ENCODE measurements around the gene ISM1. TPM values are rescaled to one million over a fixed set of nuclear protein-coding genes. Genes with fewer than 3 reads are reported as not detected.

Gene ISM1
- total RNA-seq, 1 experiment from 2014 or later = 0.20 TPM

GRCh38 chr20:13348311-13349234 lies 127.5 kb downstream of the ISM1 start:
- Histone ChIP-seq H2BK15ac (ENCODE audit: low read depth, low read length) (no peak overlapping the region), H2BK20ac (ENCODE audit: low read depth, low read length, poor library complexity, severe bottlenecking) (no peak overlapping the region), H2BK120ac (ENCODE audit: low read depth, low read length, poor library complexity, severe bottlenecking) (no peak overlapping the region), H3K79me2 (ENCODE audit: insufficient read depth, low read length) (no peaks in the 10 kb centered on the region), H4K8ac (replicated peaks; ENCODE audit: insufficient read length, low read depth, low read length) (no peak overlapping the region), H4K91ac (ENCODE audit: insufficient read length, low read depth, low read length) (no peak overlapping the region), H3K79me1 (ENCODE audit: insufficient read depth, low read depth, low read length, poor library complexity, severe bottlenecking) (no peaks in the 10 kb centered on the region), H2AK5ac (ENCODE audit: insufficient read length, low read length) (peak overlapping the region; percentile 95), H2BK5ac (ENCODE audit: insufficient read length, low read length) (no peak overlapping the region), H3K4me1 (ENCODE audit: insufficient read depth, low read length) (peaks cover 3% of the 10 kb centered on the region; the same call in 1 of the 2 replicates), H3K56ac (ENCODE audit: insufficient read length, low read depth, low read length) (no peak overlapping the region), H3T11ph (ENCODE audit: low read length) (no peak overlapping the region), H3K4ac (ENCODE audit: low read depth, low read length) (no peak overlapping the region), H3K23me2 (ENCODE audit: insufficient read length, low read depth, low read length, poor library complexity, severe bottlenecking) (no peaks in the 10 kb centered on the region), H3K9me3 (ENCODE audit: control insufficient read depth, low read depth, low read length) (no peaks in the 10 kb centered on the region), H3K27ac (ENCODE audit: insufficient read length, low read depth, low read length) (no peak overlapping the region), H3K14ac (ENCODE audit: insufficient read depth, low read length) (no peak overlapping the region), H2AFZ (ENCODE audit: low read length) (no peak overlapping the region), H4K20me1 (ENCODE audit: control insufficient read depth, insufficient read depth, insufficient read length) (no peaks in the 10 kb centered on the region), H3K9ac (ENCODE audit: extremely low read depth, insufficient read length, low read length) (no peak overlapping the region), H2BK12ac (ENCODE audit: insufficient read length, low read depth, low read length) (no peak overlapping the region), H3K4me2 (ENCODE audit: insufficient read depth, insufficient read length, low read length) (no peak overlapping the region), H3K27me3 (ENCODE audit: insufficient read depth, low read length) (no peaks in the 10 kb centered on the region), H3K23ac (ENCODE audit: insufficient read length, low read depth, low read length) (no peak overlapping the region), H4K5ac (ENCODE audit: insufficient read length, low read depth, low read length) (no peak overlapping the region), H3K18ac (ENCODE audit: insufficient read length, low read depth, low read length) (no peak overlapping the region)
- TF ChIP-seq, protein P1, sequence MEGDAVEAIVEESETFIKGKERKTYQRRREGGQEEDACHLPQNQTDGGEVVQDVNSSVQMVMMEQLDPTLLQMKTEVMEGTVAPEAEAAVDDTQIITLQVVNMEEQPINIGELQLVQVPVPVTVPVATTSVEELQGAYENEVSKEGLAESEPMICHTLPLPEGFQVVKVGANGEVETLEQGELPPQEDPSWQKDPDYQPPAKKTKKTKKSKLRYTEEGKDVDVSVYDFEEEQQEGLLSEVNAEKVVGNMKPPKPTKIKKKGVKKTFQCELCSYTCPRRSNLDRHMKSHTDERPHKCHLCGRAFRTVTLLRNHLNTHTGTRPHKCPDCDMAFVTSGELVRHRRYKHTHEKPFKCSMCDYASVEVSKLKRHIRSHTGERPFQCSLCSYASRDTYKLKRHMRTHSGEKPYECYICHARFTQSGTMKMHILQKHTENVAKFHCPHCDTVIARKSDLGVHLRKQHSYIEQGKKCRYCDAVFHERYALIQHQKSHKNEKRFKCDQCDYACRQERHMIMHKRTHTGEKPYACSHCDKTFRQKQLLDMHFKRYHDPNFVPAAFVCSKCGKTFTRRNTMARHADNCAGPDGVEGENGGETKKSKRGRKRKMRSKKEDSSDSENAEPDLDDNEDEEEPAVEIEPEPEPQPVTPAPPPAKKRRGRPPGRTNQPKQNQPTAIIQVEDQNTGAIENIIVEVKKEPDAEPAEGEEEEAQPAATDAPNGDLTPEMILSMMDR (conservative IDR thresholded peaks at IDR 0.05) = no peak
- Mint-ChIP-seq H3K4me1 (peaks cover 4 to 7% of the 10 kb centered on the region in 2 experiments), H3K27ac (peak overlapping the region in 1 of 3 experiments; percentile 28; a peak in 1 of 7 replicates), H3K9me3 (peaks cover 0 to 2% of the 10 kb centered on the region in 2 experiments; a peak in 1 of 5 replicates), H3K4me3 (no peak overlapping the region), H3K27me3 (ENCODE audit: low read depth) (no peaks in the 10 kb centered on the region; the same call in 1 of the 2 replicates), H3K36me3 (ENCODE audit: insufficient read depth in 1 of 3, low read depth in 3 of 3) (no peaks in the 10 kb centered on the region; a peak in 1 of 7 replicates)
- WGBS (ENCODE audit: extremely low coverage, insufficient read length, low lambda C conversion rate) = no CpG with 5 or more reads among the region's 9 CpGs
- no peak for DNase-seq

All from H9 (cell line).